CD1c-positive myeloid dendritic cell (primary cell): Measurements from ENCODE around the gene VMAC.

Experiments used
- DNase-seq: peaks from one replicate; pipeline ENCODE4 v3.0.0-alpha.2; 2016; ENCODE audit errors: extremely low spot score

The VMAC gene

DNA sequence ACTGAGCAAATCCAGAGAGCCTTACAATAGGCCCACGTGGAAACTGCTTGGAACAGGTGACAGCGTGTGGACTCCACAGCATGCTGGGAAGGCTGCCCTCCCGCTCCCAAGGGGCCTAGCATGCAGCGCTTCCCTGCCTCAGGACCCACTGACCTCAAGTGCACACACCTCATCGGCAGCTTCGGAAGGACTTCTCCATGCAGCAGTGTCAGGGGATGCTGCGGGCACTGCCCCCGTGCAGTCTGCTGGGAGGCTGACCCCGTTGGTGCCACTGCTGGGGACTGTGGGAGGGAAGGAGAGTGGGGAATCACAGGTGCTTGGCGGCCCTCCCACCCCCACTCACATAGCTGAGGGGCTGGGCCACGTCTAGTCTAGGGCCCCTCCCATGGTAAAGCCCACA lies 26.6 kb downstream of the VMAC start:
- DNase-seq, result no peak

DNA sequence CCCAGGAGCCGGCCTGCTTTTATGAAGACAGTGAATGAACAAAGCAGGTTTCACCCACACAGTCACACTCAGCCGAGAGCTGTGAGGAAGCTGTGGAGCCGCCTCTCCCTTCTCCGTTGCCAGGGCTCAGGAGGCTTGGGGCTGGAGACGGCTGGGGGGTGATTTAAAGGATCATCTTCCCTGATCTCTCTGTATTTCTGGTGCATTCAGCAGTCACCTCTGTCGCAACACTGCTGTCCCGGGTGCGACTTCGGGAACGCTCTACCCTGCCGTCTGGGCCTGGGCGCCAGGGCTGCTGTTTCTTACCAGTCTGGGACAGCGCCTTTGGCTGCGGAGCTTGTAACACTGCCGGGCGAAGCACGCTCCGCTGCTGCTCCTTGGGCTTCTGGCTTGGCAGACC lies 27.5 kb downstream of the VMAC start:
- DNase-seq, result no peak

- DNase-seq, result no peak
Observed at GRCh38 chr19:5932609-5933262, 28.1 kb downstream of the VMAC start.

DNA sequence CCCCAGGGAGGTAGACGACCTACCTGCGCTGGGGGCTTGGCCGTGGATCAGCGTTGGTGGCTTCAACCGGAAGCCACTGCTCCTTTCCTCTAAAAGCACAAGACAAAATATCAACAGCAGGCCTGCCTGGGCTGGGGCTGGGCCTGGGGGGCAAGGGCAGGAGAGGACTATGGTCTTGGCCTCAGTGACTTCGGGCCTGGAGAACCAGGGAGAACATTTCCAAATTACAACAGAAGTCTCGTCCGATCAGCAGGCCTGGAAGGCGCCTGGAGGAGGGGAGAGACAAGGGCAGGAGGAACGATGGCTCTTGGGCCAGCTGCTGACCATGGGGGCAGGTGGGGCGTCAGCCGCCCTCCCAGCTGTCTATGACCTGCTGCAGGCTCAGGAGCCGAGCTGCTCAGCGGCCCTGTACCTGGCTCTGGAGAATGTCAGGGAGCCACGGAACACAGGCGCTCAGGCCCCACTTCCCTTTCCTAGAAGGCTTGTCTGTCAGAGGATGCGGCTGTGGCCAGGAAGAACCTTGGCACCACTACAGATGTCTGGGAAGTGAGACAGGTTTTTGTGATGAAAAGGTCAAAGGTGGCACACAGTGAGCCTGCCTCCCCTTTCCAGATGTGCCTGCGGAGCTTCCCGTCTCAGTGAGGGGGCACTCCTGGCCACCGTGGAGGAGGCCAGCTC lies 28.9 kb downstream of the VMAC start:
- no peak for DNase-seq

- DNase-seq, result no peak
Observed at GRCh38 chr19:5934069-5934401, 29.4 kb downstream of the VMAC start.

DNA sequence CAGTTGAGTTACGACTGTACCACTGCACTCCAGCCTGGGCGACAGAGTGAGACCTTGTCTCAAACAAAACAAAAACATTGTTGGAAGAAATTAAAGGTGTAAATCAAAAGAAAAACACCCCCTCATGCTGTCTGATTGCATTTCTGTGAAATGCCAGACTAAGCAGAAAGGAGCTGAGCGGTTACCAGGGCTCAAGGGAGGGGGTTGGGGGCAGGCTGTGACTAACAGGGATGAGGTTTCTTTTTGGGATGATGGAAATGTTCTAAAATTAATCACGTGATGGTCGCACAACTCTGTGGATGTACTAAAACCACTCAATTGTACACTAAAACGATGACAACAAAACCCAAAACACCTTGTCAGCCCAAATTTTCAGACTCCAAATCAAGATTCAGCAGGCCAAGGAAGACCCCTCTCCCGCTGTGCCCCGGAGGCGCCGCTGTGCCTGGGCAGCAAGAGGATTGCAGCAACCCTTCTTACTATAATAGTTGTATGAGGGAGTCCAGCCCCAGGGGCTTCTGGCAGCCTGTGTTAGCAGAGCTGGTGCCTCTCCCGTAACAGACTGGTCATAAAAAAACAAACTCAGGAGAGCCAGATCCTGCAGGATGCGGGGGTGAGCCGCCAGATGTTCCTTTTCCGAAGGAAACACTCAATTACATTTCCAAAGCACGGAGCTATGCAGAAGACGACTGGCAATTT lies 30.3 kb downstream of the VMAC start:
- no peak for DNase-seq

GRCh38 chr19:5935473-5936291 lies 31.0 kb downstream of the VMAC start:
- DNase-seq, result no peak

- DNase-seq, result no peak
Observed at GRCh38 chr19:5936292-5936592, 31.6 kb downstream of the VMAC start.

- DNase-seq, result no peak
Observed at GRCh38 chr19:5937550-5937949, 32.9 kb downstream of the VMAC start.

DNA sequence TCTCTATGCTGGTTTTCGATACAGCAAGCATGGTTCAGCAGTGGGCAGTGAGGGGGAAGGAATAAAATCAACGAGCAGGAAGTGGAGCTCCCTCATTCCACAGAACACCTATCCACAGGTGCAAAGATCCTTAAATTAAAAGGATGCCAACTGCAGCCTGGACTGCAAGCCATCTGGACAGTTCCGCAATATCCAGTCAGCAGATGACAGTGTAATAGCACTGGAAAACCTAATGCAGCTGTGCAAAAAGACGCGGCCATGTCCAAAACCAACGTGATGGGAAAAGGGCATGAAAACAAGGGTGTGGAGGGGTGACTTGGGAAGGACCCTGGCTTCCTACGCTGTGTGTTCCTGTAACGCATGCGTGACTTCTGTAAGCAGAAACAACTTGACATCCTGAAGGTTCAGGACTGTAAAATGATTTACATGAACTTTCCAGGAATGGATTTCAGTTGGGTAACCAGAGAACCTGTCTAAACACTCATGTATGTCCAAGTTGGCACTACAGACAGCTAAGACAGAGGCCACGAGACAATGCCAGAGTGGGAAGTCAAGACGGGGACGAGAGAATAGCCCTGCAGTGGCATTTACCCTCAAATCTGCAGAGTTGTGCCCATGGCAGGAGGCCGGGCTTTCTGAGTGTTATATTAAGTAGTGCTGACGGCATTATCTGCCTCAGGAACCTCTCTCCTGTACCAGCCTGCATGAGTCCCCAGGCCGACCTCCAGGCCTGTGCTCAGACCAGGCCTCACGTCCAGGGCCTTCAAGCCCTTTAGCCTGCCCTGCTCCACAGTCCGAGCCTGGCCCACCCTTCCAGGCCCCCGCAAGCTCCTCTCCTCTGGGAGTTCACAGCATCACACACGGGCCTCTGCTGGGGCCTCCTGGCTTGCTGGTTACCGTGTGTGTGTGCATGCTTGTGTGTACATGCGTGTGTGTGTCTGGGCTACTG lies 35.9 kb downstream of the VMAC start:
- DNase-seq, result no peak

GRCh38 chr19:5941673-5942072 lies 37.0 kb downstream of the VMAC start:
- no peak for DNase-seq

DNA sequence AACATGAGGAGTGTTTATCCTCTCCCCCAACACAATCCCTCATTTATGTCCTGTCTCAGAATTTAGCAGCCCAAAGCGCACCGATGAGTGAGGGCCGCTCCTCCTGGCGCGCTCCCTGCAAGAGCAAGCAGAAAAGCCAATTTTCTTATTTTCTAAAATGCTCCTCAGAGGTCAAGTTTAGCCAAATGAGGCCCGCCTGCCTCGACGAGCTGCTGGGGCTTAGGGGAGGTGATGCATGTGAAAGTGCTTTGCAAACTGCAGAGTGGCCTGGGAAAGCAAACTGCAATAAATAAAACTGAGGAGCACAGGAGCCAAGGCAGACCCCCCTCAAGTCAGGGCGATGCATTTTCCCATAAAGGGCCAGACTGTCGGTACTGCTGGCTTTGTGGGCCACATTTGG lies 38.4 kb downstream of the VMAC start:
- DNase-seq, result no peak

DNA sequence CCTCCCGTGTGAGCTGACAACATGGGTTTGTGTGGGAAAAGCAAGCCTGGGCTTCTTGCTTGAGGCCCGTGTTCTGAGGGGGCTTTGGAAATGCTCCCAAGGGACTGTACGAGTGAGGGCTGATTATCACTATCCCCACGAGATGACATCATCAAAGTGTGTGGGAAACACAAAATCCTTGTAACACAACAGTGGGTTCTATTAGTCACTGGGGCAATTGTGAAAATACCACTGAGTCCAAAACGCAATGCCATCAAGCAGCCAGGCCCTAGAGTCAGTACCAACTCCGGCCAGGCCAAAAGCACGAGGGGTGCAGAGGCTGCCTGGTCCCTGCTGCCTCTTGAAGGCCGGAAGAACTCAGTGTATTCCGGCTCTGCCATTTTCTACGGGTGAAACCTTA lies 39.0 kb downstream of the VMAC start:
- DNase-seq, result no peak

- peak; percentile 86 for DNase-seq
Observed at GRCh38 chr19:5947435-5947834, 42.8 kb downstream of the VMAC start.

GRCh38 chr19:5948752-5949564 lies 44.3 kb downstream of the VMAC start:
- DNase-seq, result no peak

GRCh38 chr19:5949792-5950305 lies 45.2 kb downstream of the VMAC start:
- no peak for DNase-seq

DNA sequence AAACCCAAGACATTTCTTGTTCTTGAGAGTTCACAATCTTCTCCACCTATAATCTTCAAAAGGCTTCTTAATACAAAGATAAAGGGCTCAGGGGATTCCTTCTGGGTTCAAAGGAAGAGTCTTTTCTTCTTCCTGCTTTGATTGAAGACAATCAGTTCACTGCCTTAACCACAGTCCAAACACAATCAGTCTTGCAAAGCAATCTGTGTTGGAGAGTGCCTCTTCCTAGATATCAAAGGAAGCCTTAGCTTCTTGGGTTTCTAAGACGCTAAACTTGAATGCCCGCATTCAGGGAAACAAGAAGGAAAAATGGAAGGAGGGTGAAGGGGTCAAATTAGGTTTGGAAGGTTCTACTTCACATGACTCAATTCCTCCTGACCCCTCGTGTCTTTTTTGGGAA lies 46.1 kb downstream of the VMAC start:
- DNase-seq, result no peak

GRCh38 chr19:5951338-5951861 lies 46.7 kb downstream of the VMAC start:
- DNase-seq, result peak; percentile 66

DNA sequence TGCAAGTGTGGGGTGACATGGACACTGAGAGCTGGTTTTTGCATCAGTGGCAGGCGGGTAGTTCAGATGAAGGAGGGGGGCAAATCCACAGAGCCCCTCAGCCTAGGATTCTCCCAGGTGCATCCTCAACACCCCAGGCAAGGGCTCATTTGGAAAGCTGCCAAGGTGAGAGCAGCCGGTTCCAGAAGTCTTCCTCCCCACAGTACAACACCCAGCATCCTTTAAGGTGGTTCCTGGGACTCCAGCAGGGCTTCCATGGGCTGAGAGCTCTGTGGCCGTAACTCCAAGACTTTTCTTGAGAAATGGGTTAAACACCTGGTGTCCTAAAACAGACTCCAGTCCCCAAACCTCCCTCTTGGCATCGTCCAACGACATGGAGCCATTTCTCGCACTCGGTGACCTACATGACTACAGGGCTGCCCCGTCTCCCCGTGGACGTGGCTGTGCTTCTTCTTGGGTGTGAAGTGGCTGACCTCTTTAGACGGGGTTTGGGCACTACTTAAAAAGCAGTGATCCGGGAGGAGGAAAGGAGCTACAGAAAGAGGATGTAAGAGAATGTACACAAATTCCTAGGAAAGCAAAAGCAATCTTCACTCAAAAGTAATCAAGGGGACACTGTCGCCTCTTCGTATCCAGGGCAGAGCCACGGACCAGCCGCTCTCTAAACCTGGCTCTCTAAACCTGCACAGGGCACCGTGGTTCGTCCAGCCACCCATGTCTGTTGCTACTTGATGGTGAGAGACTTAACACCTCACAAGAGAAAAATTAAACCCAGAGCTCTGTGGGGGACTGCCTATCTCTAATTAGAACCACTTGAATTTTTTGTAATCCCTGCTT lies 47.7 kb downstream of the VMAC start:
- peak; percentile 5 for DNase-seq
